HG03139 (cell line): Measurements from ENCODE around the gene MAPRE2.
A peak's percentile ranks its signal among the peaks of the same experiment; 100 is the strongest.
"Not testable (repeated sequence)": the region's sequence is repeated elsewhere in the genome, so short reads cannot be mapped to it uniquely, and the experiment has no call there.

ENCODE experiments used
- ATAC-seq: cut with Tn5 transposase; IDR thresholded peaks from one replicate; pipeline ENCODE4 v1.9.1; 2021; ENCODE audit not compliant: unreplicated experiment

The MAPRE2 gene

DNA sequence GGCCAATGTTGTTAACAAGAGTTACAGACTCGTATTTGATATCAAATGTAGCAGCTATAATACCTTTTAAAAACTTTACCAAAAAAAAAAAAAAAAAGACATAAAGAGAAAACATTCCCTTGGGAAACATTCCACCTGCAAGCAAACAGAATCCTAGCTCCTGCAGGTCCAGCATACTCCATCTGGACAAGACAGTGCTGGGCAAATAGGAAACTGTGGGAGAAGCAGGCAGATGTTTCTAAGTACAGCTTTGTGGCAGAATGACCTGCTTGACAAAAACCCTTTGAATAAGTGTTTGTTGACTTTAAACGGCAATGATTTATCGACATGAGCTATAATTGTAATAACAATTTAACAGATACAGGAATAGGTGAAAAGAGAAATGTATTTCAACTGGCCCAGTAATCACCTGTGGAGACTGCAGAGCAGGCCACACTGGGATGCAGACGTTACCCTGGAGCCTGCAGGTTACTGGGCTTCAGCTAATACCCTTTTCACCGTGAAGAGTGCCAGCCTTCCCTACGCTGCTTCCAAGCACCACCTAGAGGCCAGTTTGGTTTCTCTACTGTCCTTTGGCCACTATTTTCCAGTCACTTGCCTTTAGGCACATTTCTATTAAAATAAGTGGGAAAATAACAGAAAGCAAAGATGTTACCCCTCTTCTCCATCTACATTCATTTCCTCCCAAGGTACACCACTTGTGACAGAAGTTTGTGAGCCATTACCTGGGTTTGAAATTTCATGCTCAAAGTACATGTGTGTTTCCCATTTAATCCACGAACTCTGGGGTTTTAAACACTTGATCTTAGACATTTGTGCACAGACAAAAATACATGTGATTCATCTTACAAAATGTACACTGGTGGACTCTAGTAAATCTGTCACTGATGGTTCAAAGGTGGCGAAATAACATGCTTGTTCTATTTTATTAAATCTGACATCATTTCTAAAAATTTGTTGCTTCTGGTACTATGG is 102.7 kb downstream of the MAPRE2 start:
- no peak for ATAC-seq

DNA sequence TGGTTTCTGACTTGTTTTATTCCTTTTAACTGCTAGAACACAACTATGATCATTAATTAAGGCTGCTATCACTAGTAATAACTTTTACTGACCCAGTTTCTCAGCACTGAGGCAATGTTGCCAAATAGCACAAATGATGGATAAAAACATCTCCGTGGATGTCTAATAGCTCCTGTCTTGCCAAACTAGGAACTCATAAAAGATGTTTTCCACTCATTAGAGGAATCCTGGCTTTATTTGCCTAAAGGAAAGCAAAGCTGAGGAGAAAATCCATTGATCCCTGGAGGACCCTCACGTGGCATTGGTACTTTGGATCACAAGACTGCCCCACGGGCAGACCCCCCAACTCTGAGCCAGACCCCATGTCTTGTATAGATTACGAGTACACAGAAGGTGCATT is 103.5 kb downstream of the MAPRE2 start:
- no peak for ATAC-seq

DNA sequence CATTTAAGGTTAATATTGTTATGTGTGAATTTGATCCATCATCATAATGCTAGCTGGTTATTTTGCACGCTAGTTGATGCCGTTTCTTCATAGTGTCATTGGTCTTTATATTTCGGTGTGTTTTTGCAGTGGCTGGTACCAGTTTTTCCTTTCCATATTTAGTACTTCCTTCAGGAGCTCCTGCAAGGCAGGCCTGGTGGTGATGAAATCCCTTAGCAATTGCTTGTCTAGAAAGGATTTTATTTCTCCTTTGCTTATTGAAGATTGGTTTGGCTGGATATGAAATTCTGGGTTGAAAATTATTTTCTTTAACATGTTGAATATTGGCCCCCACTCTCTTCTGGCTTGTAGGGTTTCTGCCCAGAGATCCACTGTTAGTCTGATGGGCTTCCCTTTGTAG is 109.0 kb downstream of the MAPRE2 start:
- ATAC-seq = not testable (repeated sequence)

DNA sequence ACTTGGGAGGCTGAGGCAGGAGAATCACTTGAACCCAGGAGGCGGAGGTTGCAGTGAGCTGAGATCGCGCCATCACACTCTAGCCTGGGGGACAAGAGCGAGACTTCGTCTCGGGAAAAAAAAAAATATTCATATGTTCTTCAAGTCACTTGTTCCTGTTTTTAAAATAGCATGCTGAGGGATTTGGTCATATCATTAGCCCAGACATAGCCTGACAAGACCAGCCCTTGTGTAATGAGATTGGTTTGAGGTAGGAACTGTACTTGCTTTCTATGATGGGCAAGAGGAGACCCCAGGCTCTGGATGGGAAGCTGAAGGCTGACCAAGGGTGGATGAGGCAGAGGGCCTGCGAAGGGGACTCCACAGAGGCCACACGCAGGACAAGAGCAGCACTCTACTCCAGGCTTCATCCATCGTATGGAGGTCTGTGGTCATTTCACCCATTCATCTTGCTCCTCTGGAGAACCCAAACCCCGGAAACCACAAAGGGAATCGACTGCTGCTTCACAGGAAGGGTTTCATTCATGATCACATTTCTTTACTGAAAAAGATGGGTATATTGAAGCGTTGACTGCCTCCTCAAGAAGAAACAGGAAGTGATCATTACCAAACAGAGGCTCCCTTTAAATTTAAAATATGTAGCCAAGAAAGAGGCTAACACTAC is 112.5 kb downstream of the MAPRE2 start:
- ATAC-seq = no peak

DNA sequence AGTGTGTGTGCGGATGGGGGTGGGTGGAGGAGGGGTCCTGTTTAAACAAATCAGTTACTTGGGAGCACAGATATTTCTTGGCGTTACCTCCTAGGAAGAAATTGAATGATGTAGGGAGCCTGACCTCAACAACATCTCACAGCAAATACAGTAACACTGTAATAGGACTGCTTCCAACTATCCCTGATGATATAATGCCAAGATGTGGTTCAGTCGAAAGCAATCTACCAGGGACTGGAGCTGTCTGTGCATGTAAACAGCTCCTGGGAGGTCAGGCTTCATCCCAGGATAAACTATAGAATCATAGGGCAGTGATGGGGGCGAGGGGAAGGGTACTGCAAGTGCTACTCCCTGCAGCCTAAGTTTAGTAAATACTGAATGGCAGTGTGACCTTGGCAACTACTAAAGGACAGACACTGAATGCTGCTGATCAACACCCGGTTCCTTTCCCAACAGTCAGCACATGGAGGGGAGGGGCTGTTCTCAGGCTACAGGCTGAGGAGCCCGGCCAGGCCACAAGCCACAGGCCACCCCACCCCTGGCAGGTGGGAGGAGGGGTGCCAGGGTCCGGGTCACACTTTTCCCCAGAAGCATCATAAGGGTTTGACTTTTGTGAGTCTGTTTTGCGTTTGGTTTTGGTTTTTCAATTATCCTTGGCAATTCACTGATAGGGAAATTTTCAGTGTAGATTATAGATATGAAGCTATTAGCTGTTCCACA is 114.3 kb downstream of the MAPRE2 start:
- no peak for ATAC-seq

DNA sequence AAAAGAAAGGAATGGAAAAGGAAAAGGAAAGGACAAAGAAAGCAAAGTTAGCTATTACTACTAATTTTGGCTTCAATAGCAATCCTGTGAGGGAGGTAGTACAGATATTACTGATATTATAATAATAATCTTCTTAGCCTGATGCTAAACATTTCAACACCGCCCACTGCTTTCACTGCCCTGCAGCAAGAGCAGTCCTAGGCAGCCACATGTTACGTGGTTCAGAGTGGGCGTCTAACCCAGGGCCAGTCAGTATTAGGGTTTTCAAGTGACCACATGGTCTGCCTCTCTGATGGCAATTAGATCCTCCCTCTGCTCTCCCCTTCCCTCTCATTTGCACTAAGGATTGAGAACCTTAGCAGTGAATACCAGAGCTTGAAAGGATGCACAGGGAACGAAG is 116.0 kb downstream of the MAPRE2 start:
- ATAC-seq = no peak

DNA sequence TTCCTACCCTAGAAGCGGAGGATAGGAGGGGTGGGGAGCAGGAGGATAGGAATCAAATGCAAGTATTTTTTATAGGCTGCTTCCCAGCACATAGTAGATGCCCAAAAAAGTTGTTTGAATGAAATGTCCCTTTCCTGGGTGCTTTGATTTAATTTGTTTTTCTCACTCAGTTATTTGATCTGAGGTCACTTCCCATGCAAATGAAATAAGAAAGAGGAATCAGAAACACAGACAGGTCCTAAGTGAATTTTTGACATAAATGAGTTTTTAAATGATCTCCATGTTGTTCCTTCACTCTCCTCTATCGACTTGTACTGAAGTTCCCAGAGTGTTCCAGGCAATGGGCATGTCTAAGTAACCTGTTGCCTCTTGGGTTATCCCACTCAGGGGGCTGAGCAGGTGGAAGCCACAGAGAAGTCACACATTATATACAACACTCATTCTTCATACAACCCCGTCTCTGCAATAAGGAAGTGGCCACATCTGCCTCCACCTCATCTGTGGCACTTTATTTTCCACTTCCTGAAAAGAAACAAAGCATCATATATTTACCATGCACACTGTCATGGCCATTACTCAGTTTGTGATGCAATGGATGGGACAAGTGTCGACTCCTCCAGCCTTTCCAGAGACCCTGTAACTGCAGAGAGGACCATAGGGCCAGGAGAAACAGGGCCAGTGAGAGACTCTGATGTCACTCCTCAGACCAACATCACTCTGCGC is 117.7 kb downstream of the MAPRE2 start:
- ATAC-seq = peak; percentile 77

DNA sequence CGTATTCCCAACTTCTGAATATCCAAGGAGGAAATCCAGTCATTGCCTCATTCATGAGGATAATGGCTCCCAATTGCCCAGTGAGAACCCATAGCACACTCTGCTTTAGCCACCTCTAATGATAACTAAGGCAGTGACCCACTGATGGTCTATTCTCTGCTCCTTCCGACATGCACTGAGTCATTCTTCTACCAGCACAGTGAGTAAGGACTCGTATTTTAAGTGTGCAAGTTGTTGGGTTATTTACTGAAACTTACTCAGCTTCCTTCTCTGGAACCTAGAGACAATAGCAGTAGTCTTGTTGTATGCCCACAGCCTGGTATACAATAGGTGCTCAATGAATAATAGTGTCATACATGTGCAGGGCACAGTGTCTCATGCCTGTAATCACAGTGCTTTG is 118.6 kb downstream of the MAPRE2 start:
- no peak for ATAC-seq

DNA sequence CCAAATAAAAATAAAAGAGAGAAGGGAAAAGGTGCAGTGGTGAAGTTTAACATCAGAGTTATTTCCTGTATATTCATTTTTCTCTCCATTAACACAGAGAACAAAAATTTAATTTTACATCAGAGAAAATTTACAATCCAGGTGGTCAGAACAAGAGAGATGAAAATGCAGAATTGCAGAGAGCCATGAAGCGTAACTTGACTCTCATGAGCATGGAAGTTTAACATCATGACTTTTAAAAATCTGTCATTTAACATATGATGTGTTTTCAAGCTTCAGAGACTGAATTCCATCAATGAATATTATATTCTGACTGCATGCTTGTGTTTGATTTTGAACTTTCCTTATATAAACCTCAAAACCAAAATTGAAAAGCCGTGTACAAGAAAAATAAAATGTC is 120.3 kb downstream of the MAPRE2 start:
- ATAC-seq = no peak

DNA sequence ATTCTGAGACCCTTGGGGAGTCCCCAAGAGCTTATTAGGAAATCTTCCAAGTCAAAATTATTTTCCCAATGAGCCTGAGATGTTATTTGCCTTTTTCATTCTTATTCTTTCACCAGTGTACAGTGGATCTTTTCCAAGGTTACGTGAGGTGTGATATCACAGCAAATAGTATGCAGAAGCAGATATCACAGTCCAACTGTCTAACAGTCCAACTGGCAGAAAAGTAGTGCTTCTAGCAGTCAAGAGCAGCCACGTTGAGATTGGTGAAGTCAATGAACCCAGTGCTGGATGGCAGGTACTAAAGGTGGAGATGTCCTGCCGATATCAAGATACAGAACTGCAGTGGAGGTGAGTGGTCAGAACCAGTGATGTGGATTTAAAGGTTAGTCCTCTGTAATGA is 120.7 kb downstream of the MAPRE2 start:
- no peak for ATAC-seq

DNA sequence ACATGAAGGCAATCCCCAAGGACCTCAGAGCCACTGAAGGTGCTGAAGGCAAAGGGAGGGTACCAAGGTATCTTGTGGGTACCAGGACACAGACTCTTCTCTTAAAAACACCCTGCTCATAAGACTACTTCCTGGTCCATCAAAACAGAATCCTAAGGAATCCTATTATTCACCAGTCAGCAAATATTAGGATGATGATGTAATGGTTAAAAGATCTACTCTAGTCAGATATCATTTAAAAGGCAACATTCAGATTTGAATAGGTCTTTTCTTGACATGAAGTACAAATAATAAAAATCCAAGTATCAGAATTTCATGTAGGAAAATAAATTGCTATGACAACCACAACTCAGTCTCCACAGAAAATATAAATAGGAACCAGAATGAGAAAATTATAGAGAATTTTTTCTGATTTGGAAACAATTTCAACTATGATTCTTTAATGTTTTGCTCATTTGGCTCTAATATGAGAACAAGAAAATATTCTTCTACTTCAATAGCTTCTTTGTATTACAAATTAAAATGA is 121.9 kb downstream of the MAPRE2 start:
- ATAC-seq = no peak

DNA sequence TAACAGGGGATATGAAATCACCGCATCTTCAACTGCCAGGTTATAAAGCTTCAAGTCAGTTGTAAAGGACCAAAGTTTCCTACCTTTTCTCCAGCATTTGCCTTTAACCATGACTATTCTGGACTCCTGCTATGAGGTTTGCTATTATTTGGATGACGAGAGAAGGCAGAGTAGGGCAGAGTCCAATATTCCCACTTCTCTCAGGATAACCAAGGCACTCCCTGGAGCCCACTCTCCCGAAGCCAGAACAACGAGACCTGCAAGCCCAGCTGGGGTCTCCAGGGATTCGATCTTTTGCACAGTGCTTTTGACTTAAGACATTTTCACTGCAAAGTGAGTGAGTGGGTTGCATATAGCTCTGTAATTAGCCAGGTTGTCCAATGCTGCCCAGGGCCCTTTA is 122.5 kb downstream of the MAPRE2 start:
- no peak for ATAC-seq

DNA sequence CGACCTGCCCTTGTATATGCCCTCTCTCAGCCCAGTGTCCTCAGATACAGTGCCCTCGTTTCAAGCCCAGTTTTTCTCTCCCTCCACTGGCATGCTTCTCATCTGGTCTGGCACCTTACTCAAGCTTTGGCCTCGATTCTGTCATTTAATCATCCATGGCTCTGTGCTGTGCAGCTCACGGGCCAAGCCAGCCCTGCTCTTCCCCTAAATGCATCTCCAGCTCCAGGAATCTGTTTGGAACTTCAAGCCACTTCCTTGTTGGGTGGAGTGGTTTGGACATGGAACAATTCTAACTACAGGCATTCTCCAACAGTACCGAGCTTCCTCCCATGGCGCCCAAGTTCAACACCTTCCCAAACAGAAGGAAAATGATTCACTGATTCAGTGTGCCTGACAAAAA is 122.9 kb downstream of the MAPRE2 start:
- ATAC-seq = no peak

DNA sequence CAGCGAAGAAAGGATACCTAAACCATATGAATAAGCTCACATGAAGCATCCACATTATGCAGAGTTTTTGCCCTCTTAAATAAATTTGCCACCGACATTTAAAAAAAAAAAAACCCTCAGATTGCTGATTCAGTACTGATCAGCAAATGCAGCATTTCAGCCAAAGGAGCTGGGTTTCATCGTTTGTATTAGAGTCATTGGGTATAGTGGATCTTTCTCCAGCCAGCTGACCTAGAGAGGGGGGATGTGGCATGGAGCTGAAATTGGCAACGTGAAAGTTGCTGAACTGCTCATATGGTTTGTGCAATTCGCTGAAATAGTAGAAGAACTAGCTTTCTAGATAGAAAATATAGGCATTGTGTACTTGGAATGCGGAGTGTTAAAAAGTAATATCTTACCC is 126.1 kb downstream of the MAPRE2 start:
- no peak for ATAC-seq

DNA sequence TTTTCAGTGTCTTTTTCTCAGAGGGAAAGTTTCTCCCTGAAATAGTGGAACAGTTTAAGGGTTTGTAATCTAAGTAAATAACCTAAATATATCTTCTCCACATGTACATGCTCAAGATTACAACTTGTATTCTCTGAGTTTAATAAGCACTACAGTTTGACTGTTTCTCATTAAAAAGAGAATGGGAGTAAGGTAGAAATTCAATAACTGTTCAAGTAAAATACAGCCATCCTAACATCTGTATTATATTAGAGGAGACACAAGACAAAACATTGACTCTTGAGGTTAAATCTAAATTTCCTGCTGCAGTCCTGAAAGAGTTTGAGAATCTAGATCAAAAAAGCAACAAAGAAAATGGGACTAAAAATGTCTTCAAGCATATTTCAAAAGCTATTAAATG is 126.6 kb downstream of the MAPRE2 start:
- no peak for ATAC-seq

DNA sequence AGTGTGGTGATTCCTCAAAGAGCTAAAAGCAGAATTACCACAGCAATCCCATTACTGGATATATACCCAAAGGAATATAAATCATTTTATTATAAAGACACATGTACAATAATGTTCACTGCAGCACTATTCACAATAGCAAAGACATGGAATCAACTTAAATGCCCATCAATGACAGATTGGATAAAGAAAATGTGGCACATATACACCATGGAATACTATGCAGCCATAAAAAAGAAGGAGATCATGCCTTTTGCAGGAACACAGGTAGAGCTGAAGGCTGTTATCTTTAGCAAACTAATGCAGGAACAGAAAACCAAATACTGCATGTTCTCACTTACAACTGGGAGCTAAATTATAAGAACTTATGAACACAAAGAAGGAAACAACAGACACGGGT is 129.1 kb downstream of the MAPRE2 start:
- not testable (repeated sequence) for ATAC-seq

DNA sequence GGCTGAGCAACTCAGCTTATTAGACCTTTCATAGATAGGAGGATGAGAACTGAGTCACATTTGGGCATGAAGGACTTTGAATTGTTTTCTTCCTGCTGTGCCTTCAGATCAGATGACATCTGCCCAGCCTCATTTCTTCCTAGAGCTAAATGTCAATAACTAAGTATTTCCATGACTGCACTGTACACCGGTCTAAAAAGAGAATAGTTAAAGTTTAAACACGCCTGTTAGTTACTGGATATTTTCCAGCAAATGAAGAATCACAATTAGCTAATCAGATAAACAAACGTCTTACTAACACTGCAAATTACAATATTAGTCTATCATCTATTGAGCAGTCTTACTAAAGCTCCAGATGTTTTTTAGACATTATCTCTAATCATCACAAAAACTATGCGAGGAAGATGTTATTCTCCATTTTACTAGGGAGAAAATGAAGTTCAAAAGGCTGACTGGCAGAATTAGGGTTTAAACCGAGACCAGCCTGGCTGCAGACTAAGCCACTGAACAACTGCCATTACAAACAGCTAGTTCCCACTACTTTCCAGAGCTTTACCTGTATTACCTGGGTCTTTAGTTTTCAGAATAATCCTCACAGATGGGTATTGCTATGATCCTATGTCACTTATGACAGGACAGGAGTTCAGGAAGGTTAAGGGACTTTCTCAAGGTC is 130.2 kb downstream of the MAPRE2 start:
- no peak for ATAC-seq

DNA sequence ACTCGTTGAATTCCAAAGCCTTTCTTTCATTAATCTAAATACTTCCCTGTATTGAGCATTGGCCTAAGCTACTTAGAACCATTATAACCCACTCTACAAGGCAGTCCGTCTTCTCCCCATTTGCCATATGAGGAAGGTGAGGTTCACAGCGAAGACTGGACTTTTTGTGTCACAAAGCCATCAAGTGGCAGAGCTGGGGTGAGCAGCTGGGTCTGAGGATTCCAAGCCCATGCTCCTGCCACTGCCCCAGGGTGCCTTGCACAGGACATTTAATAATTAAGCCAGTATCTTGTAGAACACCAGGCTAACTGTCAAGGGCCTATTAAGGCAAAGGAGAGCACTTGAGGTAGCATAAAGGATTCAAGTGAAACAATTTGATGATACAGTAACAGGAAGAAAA is 130.8 kb downstream of the MAPRE2 start:
- ATAC-seq = no peak

DNA sequence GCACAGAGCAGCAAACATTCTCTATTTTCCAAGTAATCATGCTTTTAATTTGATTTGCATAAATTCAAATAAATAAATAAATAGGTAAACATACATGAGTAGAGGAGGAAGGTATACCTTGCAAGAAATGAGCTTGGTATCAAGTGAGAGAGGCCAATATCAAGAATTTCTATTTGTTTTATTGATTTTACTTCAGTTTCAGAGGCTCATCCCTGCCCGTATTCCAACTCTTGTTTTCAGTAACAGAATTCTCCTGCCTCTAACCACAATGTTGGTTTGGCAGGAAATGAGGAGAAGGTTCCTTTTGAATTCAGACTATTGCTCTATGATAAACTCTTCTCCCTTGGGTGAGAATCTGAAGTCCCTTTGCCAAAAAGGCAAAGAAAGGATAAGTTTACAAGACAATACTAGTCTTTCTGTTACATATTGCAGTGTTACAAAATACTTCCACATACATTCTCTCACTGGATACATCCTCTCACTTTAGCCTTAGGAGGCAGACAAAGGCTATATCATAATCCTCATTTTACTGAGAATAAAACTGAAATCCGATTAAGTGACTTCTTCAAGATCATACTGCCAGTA is 131.3 kb downstream of the MAPRE2 start:
- ATAC-seq = no peak
